ENCODE results near the gene SARDH.
"Not testable (repeated sequence)": the region's sequence is repeated elsewhere in the genome, so short reads cannot be mapped to it uniquely, and the experiment has no call there.

The SARDH gene

GRCh38 chr9:133775951-133776905 is 38.1 kb upstream of the SARDH start:
- no peak for DNase-seq

DNA sequence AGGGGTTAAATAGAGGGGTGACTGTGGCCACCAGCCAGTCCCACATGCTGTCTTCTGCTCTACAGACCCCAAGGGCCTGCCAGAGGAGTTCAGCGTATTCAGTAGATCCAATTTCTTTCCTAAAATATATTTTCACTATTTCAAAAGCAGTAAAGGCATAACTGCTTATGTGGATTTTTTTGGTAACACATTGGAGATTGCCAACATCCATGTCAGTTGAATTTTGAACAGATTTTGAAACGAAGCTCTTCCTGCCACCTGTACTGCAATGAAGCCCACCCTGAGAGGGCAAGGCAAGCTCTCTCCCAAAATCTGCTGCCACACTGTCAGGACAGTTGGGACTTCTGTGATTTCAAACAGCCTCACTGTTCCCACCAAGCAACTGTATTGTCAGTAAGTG is 37.1 kb upstream of the SARDH start:
- no peak for DNase-seq

GRCh38 chr9:133774799-133775198 is 36.6 kb upstream of the SARDH start:
- peak; percentile 37 for DNase-seq

- DNase-seq = peak; percentile 24
Observed at GRCh38 chr9:133773889-133774655, 35.9 kb upstream of the SARDH start.

- peak; percentile 15 for DNase-seq
Observed at GRCh38 chr9:133772581-133772980, 34.4 kb upstream of the SARDH start.

- peak; percentile 37 for DNase-seq
Observed at GRCh38 chr9:133771486-133772482, 33.6 kb upstream of the SARDH start.

DNA sequence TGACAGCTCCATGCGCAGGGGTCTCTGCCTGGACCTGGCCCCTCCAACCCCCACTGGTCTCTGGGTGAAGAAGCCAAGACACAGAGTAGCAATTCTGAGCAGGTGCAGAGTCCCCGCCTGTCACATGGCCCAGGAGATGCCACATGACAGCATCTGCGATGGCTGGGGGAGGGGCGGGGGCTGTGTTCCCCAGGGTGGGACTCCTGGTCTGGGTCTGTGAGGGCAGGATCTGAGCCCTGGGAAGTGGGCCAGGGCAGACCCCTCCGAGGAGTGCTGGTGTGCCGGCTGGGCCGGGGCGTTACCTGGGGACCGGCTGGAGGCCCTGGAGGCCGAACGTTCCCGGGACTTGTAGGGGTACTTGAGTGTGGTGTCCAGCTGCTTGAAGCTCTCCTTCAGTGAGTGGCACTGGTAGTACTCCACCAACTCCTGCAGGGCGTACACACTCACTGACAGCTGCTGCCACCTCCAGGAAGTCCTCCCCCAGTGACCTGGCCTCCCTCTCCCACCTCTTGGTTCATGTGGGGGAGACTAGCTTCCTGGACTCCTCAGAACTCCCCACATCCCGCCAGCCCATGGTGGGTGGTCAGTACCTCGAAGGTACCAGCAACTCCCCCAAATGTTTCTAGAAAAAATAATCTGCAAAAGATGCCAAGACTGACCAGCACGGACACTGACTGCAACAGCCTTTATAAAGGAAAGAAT is 32.1 kb upstream of the SARDH start:
- DNase-seq = no peak

DNA sequence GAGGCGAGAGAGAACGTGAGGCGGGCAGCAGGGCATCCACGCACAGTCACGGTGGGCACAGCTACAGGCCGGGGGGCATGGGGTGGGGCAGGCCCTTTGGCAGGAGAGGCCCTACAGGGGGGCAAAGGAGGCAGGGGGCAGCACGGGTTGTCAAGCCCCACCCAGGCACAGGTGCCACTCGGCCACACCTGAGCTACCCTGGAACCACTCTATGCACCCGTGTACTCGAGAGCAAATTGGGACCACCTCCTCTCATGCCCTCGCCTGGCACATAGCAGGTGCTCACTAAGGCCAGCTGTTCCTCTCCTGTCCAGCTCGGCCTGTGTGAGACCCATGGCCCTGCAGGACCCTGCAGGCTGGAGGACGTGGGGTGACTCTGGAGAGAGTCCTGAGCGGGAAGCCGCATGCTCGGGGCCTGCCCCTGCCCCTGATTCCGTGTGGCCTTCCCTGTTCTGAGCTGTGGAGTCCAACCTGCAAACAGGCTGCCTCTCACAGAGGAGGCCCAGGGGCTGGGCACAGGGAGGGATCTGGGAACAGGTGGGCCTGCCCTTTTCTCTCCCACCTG is 31.4 kb upstream of the SARDH start:
- no peak for DNase-seq

- DNase-seq = no peak
Observed at GRCh38 chr9:133768859-133769510, 30.8 kb upstream of the SARDH start.

- DNase-seq = no peak
Observed at GRCh38 chr9:133768371-133768858, 30.3 kb upstream of the SARDH start.

DNA sequence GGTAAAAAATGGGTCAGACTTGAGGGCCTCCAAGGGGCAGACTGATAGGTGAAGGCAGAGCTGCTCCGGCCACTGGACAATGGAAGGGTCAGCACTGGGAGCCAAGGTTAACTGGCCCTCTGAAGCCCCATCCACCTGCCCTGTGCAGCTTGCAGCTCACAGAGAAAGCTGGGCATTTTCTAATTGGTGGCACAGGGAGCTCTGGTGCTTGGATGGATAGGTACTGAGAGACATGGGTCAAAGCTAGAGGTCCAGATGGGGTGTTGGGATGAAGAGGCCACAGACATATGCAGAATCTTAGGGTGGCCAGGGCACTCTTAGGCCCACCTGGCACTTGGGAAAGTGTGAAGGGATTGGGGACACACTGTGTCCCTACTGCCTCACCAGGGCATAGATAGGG is 29.5 kb upstream of the SARDH start:
- no peak for DNase-seq

- no peak for DNase-seq
Observed at GRCh38 chr9:133767008-133767407, 28.9 kb upstream of the SARDH start.

DNA sequence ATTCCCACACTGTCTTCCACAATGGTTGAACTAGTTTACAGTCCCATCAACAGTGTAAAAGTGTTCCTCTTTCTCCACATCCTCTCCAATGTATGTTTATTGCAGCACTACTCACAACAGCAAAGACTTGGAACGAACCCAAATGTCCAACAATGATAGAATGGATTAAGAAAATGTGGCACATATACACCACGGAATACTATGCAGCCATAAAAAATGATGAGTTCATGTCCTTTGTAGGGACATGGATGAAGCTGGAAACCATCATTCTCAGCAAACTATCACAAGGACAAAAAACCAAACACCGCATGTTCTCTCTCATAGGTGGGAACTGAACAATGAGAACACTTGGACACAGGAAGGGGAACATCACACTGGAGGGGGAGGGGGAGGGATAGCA is 28.1 kb upstream of the SARDH start:
- not testable (repeated sequence) for DNase-seq

GRCh38 chr9:133763272-133764183 is 25.4 kb upstream of the SARDH start:
- DNase-seq = no peak

DNA sequence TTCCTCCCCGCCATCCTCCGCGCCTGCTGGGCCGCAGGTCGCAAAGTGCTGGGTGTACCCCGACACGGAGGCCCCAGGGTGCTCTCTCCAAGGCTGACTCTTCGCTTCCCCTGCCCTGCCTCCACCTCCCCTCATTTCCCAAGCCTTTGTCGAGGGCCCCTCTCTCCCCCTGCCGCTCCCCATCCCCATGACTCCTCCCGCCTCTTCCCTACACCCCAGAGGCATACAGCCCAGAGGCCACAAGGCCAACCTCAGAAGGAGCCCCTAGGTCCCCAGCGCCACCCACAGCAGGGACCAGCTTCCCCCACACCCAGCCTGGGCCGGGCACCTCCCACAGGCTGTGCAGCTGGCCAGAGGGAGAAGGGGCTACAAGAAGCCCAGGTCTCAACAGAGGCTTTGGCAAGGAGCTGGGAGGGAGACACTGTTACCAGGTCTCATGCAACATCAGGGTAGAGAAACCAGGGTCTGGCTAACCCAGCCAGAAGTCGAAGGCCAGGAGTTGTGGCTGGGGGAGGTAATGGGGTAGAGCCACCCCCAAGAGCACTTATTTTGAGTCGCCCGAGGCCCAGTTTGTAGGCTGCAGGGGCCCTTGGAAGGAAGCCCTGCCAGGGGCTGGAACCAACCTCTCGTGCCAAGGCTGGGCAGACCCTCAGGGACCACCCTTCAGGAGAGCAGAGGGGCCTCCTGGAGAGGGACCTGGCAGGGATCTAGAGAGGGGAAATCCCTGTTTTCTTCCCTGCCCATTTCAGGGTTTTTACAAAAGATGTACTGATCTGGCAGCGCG is 24.5 kb upstream of the SARDH start:
- DNase-seq = peak; percentile 32

DNA sequence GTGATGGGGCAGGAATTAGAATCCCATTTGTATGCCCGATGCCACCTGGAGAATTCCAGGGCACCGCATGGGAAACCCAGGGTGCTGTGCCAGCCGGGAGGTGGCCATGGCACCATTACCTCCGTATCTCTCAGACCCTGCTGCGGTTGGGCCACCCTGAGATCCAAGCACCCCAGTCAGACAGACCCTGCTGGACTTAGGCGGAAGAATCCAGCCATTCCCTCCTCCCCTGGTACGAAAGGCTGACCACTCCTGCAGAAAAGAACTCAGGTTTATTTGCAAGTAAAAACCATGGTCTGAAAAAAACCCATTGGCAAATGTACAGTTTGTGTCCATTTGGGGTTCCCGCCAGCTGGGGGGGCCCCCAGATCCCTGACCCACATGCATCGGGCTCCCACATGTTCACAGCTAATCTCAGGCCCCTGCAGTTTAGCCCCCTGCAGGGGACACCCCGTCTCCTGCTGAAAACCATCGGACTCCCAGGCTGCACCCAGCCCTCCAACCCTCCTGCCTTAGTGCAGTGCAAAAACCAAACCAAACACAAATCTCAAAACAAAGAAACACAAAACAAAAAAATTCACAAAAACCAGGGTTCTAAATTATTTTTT is 23.6 kb upstream of the SARDH start:
- DNase-seq = no peak

DNA sequence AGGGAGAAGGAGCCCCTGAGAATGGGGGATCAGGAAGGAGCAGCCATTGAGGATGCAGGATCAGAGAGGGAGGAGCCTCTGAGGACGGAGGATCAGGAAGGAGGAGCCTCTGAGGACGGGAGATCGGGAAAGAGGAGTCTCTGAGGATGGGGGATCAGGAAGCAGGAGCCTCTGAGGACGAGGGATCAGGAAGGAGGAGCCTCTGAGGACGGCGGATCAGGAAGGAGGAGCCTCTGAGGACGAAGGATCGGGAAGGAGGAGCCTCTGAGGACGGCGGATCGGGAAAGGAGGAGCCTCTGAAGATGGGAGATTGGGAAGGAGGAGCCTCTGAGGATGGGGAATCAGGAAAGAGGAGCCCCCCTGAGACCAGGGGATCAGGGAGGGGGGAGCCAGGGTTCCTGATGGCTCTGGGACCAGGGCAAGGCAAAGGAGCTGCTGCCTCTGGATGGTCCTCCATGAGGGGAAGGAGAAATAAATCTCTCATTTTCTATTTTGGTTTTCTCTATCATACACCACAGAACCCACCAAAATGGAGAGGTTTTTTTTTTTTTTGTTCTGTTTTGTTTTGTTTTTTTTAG is 22.6 kb upstream of the SARDH start:
- DNase-seq = no peak

- DNase-seq = no peak
Observed at GRCh38 chr9:133759946-133760345, 21.8 kb upstream of the SARDH start.
